ENCODE results near the gene EEFSEC. TPM values are rescaled to one million over a fixed set of nuclear protein-coding genes. Genes with fewer than 3 reads are reported as not detected.

The EEFSEC gene
- polyA plus RNA-seq, 1 donor from 2014 or later, result 4.6 TPM

DNA sequence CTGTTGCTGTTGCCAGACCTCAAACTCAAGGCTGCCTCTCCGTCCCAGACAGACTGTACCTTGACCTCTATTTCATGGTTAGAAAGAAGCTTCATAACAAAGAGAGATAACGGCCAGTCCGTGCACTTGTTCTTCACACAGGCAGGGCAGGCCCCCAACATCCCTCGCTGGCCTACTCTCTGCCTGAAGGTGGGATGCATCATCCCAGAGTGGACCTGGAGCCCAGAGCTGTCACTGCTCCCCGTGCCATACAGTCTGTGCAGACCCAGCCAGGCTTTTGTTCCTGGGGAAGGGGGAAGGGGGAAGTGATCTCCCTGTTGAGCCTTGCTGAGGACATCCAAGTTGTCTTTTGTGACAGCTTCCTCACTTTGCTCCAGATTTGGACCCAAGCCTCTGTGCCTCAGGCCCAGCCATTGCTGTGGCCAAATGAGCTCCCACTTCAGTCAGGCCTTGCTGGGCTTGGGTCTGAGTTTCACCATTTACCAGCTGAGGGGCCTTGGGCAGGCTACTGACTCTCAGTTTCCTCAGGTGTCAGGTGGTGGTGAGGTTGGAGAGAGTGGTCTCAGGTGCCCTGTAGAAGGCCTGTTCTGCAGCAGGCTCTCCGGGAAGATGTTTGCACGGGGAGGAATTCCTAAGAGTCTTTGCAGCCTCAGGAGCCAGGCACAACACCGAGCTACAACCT lies 171.8 kb downstream of the EEFSEC start:
- Histone ChIP-seq H4K20me1 (ENCODE audit: insufficient read depth) (no peaks in the 10 kb centered on the region), H3K9me3 (ENCODE audit: low read length) (no peaks in the 10 kb centered on the region), H3K36me3 (ENCODE audit: insufficient read depth, low read length) (no peaks in the 10 kb centered on the region), H3K27me3 (ENCODE audit: insufficient read depth, low read depth, low read length) (no peaks in the 10 kb centered on the region), H3K4me2 (ENCODE audit: low read length) (no peak overlapping the region), H3K9me2 (ENCODE audit: insufficient read depth, low read length) (no peaks in the 10 kb centered on the region), H3K27ac (ENCODE audit: low read length) (no peak overlapping the region), H2AFZ (ENCODE audit: low read depth, low read length) (no peak overlapping the region), H3F3A (ENCODE audit: insufficient read depth, low read length, poor library complexity, severe bottlenecking) (no peaks in the 10 kb centered on the region), H3K9ac (ENCODE audit: low read length) (no peak overlapping the region), H3K4me3 (ENCODE audit: low read length) (no peak overlapping the region), H3K79me2 (replicated peaks; ENCODE audit: insufficient read depth, low read length) (no peaks in the 10 kb centered on the region)
- TF ChIP-seq SMC3 (conservative IDR thresholded peaks at IDR 0.05; ENCODE audit: poor library complexity), result no peak
- TF ChIP-seq, protein P1, sequence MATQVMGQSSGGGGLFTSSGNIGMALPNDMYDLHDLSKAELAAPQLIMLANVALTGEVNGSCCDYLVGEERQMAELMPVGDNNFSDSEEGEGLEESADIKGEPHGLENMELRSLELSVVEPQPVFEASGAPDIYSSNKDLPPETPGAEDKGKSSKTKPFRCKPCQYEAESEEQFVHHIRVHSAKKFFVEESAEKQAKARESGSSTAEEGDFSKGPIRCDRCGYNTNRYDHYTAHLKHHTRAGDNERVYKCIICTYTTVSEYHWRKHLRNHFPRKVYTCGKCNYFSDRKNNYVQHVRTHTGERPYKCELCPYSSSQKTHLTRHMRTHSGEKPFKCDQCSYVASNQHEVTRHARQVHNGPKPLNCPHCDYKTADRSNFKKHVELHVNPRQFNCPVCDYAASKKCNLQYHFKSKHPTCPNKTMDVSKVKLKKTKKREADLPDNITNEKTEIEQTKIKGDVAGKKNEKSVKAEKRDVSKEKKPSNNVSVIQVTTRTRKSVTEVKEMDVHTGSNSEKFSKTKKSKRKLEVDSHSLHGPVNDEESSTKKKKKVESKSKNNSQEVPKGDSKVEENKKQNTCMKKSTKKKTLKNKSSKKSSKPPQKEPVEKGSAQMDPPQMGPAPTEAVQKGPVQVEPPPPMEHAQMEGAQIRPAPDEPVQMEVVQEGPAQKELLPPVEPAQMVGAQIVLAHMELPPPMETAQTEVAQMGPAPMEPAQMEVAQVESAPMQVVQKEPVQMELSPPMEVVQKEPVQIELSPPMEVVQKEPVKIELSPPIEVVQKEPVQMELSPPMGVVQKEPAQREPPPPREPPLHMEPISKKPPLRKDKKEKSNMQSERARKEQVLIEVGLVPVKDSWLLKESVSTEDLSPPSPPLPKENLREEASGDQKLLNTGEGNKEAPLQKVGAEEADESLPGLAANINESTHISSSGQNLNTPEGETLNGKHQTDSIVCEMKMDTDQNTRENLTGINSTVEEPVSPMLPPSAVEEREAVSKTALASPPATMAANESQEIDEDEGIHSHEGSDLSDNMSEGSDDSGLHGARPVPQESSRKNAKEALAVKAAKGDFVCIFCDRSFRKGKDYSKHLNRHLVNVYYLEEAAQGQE (IDR thresholded peaks at IDR 0.05; ENCODE audit: borderline replicate concordance), result no peak
- TF ChIP-seq TAF1 (IDR thresholded peaks at IDR 0.05; ENCODE audit: low read depth), result no peak
- no peak for TF ChIP-seq POLR2AphosphoS5 (IDR thresholded peaks at IDR 0.05)
- no peak for TF ChIP-seq MXI1 (conservative IDR thresholded peaks at IDR 0.05; ENCODE audit: poor library complexity, severe bottlenecking)
- TF ChIP-seq EP300 (conservative IDR thresholded peaks at IDR 0.05; ENCODE audit: poor library complexity, severe bottlenecking), result no peak

DNA sequence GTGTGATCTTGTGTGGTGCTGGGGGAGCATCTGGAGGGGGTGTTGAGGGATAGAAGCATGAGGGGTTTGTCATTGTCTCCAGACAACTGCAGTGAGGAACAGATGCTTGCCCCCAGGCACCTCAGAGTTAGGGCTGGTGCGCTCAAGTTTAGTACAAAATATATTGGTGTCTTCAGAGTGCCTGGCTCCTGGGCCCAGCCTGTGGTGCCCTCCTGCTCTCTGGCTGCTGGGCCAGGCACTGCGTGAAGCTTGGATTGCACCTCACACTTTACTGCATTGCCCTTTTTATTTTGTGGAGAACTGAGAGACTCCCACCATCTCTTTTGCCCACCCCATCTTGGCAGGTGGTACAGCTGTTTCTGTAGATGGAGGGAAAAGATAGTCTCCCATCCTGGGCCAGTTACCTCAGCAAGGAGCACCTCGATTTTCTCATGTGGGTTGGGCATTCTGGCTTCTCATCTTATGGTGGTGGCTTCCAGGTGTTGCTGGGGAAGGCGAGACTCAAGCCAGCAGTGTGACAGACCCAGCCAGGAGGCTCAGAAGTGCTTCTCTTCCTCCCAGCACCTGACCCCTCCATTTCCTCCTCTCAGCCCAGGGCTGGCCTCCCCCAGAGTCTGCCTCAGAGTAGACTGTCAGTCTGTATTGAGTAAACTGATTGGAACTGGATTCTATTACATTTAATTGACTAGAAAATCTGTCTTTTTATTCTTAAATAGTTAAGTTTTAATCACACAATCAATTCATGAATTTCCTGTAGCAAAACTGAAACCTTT lies 173.0 kb downstream of the EEFSEC start:
- no peak overlapping the region for H3K4me2 ChIP-seq (ENCODE audit: low read length)
- H3K36me3 ChIP-seq (ENCODE audit: insufficient read depth, low read length), result no peaks in the 10 kb centered on the region
- H3K9me3 ChIP-seq (ENCODE audit: low read length), result no peaks in the 10 kb centered on the region
- H3K27me3 ChIP-seq (ENCODE audit: insufficient read depth, low read depth, low read length), result no peaks in the 10 kb centered on the region
- H3K4me3 ChIP-seq (ENCODE audit: low read length), result no peak overlapping the region
- no peaks in the 10 kb centered on the region for H4K20me1 ChIP-seq (ENCODE audit: insufficient read depth)
- no peaks in the 10 kb centered on the region for H3K9me2 ChIP-seq (ENCODE audit: insufficient read depth, low read length)
- TF ChIP-seq POLR2AphosphoS5 (IDR thresholded peaks at IDR 0.05) (no peak), RAD21 (conservative IDR thresholded peaks at IDR 0.05) (no peak), EP300 (conservative IDR thresholded peaks at IDR 0.05; ENCODE audit: poor library complexity, severe bottlenecking) (no peak), EZH2 (IDR thresholded peaks at IDR 0.05; ENCODE audit: borderline replicate concordance, insufficient read depth, low read length, poor library complexity, severe bottlenecking) (no peak), MXI1 (conservative IDR thresholded peaks at IDR 0.05; ENCODE audit: poor library complexity, severe bottlenecking) (no peak), TAF1 (IDR thresholded peaks at IDR 0.05; ENCODE audit: low read depth) (no peak), SMC3 (conservative IDR thresholded peaks at IDR 0.05; ENCODE audit: poor library complexity) (no peak)
- TF ChIP-seq, protein P1 (IDR thresholded peaks at IDR 0.05; ENCODE audit: borderline replicate concordance), result no peak
- TF ChIP-seq, protein P2, sequence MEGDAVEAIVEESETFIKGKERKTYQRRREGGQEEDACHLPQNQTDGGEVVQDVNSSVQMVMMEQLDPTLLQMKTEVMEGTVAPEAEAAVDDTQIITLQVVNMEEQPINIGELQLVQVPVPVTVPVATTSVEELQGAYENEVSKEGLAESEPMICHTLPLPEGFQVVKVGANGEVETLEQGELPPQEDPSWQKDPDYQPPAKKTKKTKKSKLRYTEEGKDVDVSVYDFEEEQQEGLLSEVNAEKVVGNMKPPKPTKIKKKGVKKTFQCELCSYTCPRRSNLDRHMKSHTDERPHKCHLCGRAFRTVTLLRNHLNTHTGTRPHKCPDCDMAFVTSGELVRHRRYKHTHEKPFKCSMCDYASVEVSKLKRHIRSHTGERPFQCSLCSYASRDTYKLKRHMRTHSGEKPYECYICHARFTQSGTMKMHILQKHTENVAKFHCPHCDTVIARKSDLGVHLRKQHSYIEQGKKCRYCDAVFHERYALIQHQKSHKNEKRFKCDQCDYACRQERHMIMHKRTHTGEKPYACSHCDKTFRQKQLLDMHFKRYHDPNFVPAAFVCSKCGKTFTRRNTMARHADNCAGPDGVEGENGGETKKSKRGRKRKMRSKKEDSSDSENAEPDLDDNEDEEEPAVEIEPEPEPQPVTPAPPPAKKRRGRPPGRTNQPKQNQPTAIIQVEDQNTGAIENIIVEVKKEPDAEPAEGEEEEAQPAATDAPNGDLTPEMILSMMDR (IDR thresholded peaks at IDR 0.05; ENCODE audit: poor library complexity, severe bottlenecking), result no peak
- H3K9ac ChIP-seq (ENCODE audit: low read length), result no peak overlapping the region
- H2AFZ ChIP-seq (ENCODE audit: low read depth, low read length), result no peak overlapping the region
- no peaks in the 10 kb centered on the region for H3K79me2 ChIP-seq (replicated peaks; ENCODE audit: insufficient read depth, low read length)
- H3F3A ChIP-seq (ENCODE audit: insufficient read depth, low read length, poor library complexity, severe bottlenecking), result no peaks in the 10 kb centered on the region
- H3K27ac ChIP-seq (ENCODE audit: low read length), result no peak overlapping the region

Data from neural cell (in vitro differentiated cells).